Globus pallidus (tissue), 1 donor: ENCODE measurements around the gene ATP1B2.
"Not testable (repeated sequence)": the region's sequence is repeated elsewhere in the genome, so short reads cannot be mapped to it uniquely, and the experiment has no call there.

Experiments used
- DNase-seq: peaks from one replicate; pipeline ENCODE4 v3.0.0-alpha.2; 2015; ENCODE audit warnings: low spot score

Gene ATP1B2

GRCh38 chr17:7634384-7634783 is 16.3 kb upstream of the ATP1B2 start:
- DNase-seq: no peak

GRCh38 chr17:7636163-7636562 is 14.6 kb upstream of the ATP1B2 start:
- DNase-seq: no peak

GRCh38 chr17:7640783-7641182 is 9.9 kb upstream of the ATP1B2 start:
- no peak for DNase-seq

- DNase-seq: not testable (repeated sequence)
Observed at GRCh38 chr17:7641635-7642034, 9.1 kb upstream of the ATP1B2 start.

- DNase-seq: no peak
Observed at GRCh38 chr17:7644775-7645174, 6.0 kb upstream of the ATP1B2 start.

GRCh38 chr17:7646457-7646856 is 4.3 kb upstream of the ATP1B2 start:
- no peak for DNase-seq

- DNase-seq: no peak
Observed at GRCh38 chr17:7647018-7647417, 3.7 kb upstream of the ATP1B2 start.

GRCh38 chr17:7651097-7651664 is 455 bp downstream of the ATP1B2 start:
- DNase-seq: no peak

- DNase-seq: no peak
Observed at GRCh38 chr17:7651665-7652387, 1.1 kb downstream of the ATP1B2 start.

- no peak for DNase-seq
Observed at GRCh38 chr17:7652388-7653356, 1.9 kb downstream of the ATP1B2 start.

- no peak for DNase-seq
Observed at GRCh38 chr17:7654832-7655540, 4.3 kb downstream of the ATP1B2 start.

GRCh38 chr17:7655541-7655840 is 4.8 kb downstream of the ATP1B2 start:
- DNase-seq: no peak

GRCh38 chr17:7656958-7657609 is 6.4 kb downstream of the ATP1B2 start:
- DNase-seq: peak; percentile 74

GRCh38 chr17:7667656-7668406 is 17.1 kb downstream of the ATP1B2 start:
- peak; percentile 76 for DNase-seq

- DNase-seq: no peak
Observed at GRCh38 chr17:7668482-7668881, 17.8 kb downstream of the ATP1B2 start.

- DNase-seq: no peak
Observed at GRCh38 chr17:7673239-7673638, 22.5 kb downstream of the ATP1B2 start.

- DNase-seq: no peak
Observed at GRCh38 chr17:7674934-7675333, 24.2 kb downstream of the ATP1B2 start.

- DNase-seq: no peak
Observed at GRCh38 chr17:7676533-7676932, 25.8 kb downstream of the ATP1B2 start.

GRCh38 chr17:7677388-7678067 is 26.8 kb downstream of the ATP1B2 start:
- DNase-seq: no peak

- no peak for DNase-seq
Observed at GRCh38 chr17:7684851-7685532, 34.3 kb downstream of the ATP1B2 start.
